Measurements from ENCODE around the gene TMPRSS6.

TMPRSS6 gene

GRCh38 chr22:37092997-37093396, 16.5 kb downstream of the TMPRSS6 start:
- no peak overlapping the region for H3K4me3 ChIP-seq (ENCODE audit: low read depth, low read length, poor library complexity, severe bottlenecking)
- no peak overlapping the region for H3K27ac ChIP-seq (ENCODE audit: low read depth, low read length, poor library complexity, severe bottlenecking)

GRCh38 chr22:37091994-37092393, 17.5 kb downstream of the TMPRSS6 start:
- Histone ChIP-seq H4K20me1 (ENCODE audit: insufficient read depth, low read length) (no peaks in the 10 kb centered on the region), H3K4me2 (ENCODE audit: low read length) (no peak overlapping the region), H3K4me3 (ENCODE audit: low read depth, low read length, poor library complexity, severe bottlenecking) (no peak overlapping the region), H3K4me1 (ENCODE audit: insufficient read depth, low read length, severe bottlenecking) (no peaks in the 10 kb centered on the region), H3K79me2 (ENCODE audit: insufficient read depth, low read length) (no peaks in the 10 kb centered on the region), H3K27me3 (ENCODE audit: insufficient read depth, low read length) (0 out of 2 replicates have a peak, but pooled peaks cover 8% of the 10 kb centered on the region), H3K9ac (ENCODE audit: low read length) (no peak overlapping the region), H3K36me3 (ENCODE audit: insufficient read depth, low read length) (no peaks in the 10 kb centered on the region), H3F3A (ENCODE audit: insufficient read depth, low read length) (no peaks in the 10 kb centered on the region), H2AFZ (ENCODE audit: low read length) (no peak overlapping the region), H3K9me2 (ENCODE audit: low read depth, low read length) (no peaks in the 10 kb centered on the region), H3K27ac (ENCODE audit: low read depth, low read length, poor library complexity, severe bottlenecking) (no peak overlapping the region), H3K9me3 (ENCODE audit: low read length) (no peaks in the 10 kb centered on the region)
- TF ChIP-seq CTCF (IDR thresholded peaks at IDR 0.05; ENCODE audit: low read length) (no peak), EZH2 (IDR thresholded peaks at IDR 0.05; ENCODE audit: borderline replicate concordance, low read length) (no peak)

More at GRCh38 chr22:37092997-37093396, 16.5 kb downstream of the TMPRSS6 start:
- no peaks in the 10 kb centered on the region for H3K36me3 ChIP-seq (ENCODE audit: insufficient read depth, low read length)
- H3K79me2 ChIP-seq (ENCODE audit: insufficient read depth, low read length), result no peaks in the 10 kb centered on the region
- no peak overlapping the region for H2AFZ ChIP-seq (ENCODE audit: low read length)
- H3F3A ChIP-seq (ENCODE audit: insufficient read depth, low read length), result no peaks in the 10 kb centered on the region
- 0 out of 2 replicates have a peak, but pooled peaks cover 8% of the 10 kb centered on the region for H3K27me3 ChIP-seq (ENCODE audit: insufficient read depth, low read length)
- H3K9me2 ChIP-seq (ENCODE audit: low read depth, low read length), result no peaks in the 10 kb centered on the region
- no peaks in the 10 kb centered on the region for H4K20me1 ChIP-seq (ENCODE audit: insufficient read depth, low read length)
- no peak overlapping the region for H3K9ac ChIP-seq (ENCODE audit: low read length)
- no peak overlapping the region for H3K4me2 ChIP-seq (ENCODE audit: low read length)
- H3K9me3 ChIP-seq (ENCODE audit: low read length), result no peaks in the 10 kb centered on the region
- TF ChIP-seq EZH2 (IDR thresholded peaks at IDR 0.05; ENCODE audit: borderline replicate concordance, low read length) (no peak), CTCF (IDR thresholded peaks at IDR 0.05; ENCODE audit: low read length) (no peak)
- no peaks in the 10 kb centered on the region for H3K4me1 ChIP-seq (ENCODE audit: insufficient read depth, low read length, severe bottlenecking)

GRCh38 chr22:37090920-37091695, 18.4 kb downstream of the TMPRSS6 start:
- Histone ChIP-seq H4K20me1 (ENCODE audit: insufficient read depth, low read length) (no peaks in the 10 kb centered on the region), H3K36me3 (ENCODE audit: insufficient read depth, low read length) (no peaks in the 10 kb centered on the region), H3K9me3 (ENCODE audit: low read length) (no peaks in the 10 kb centered on the region), H3K27ac (ENCODE audit: low read depth, low read length, poor library complexity, severe bottlenecking) (no peak overlapping the region), H3K4me1 (ENCODE audit: insufficient read depth, low read length, severe bottlenecking) (no peaks in the 10 kb centered on the region), H3F3A (ENCODE audit: insufficient read depth, low read length) (no peaks in the 10 kb centered on the region), H3K79me2 (ENCODE audit: insufficient read depth, low read length) (no peaks in the 10 kb centered on the region), H2AFZ (ENCODE audit: low read length) (no peak overlapping the region), H3K27me3 (ENCODE audit: insufficient read depth, low read length) (0 out of 2 replicates have a peak, but pooled peaks cover 8% of the 10 kb centered on the region), H3K9ac (ENCODE audit: low read length) (no peak overlapping the region), H3K4me3 (ENCODE audit: low read depth, low read length, poor library complexity, severe bottlenecking) (no peak overlapping the region), H3K4me2 (ENCODE audit: low read length) (no peak overlapping the region), H3K9me2 (ENCODE audit: low read depth, low read length) (no peaks in the 10 kb centered on the region)
- TF ChIP-seq EZH2 (IDR thresholded peaks at IDR 0.05; ENCODE audit: borderline replicate concordance, low read length) (no peak), CTCF (IDR thresholded peaks at IDR 0.05; ENCODE audit: low read length) (no peak)
